NOMO-1 treated with DMSO at 0.1 percent for 48 hours (cell line): ENCODE measurements around the gene E2F1.
"Not testable (repeated sequence)": the region's sequence is repeated elsewhere in the genome, so short reads cannot be mapped to it uniquely, and the experiment has no call there.

Experiments
- DNase-seq: peaks from one replicate; lab custom pipeline; 2025; ENCODE audit not compliant: unreplicated experiment; lab: John Stamatoyannopoulos, UW

Gene E2F1

DNA sequence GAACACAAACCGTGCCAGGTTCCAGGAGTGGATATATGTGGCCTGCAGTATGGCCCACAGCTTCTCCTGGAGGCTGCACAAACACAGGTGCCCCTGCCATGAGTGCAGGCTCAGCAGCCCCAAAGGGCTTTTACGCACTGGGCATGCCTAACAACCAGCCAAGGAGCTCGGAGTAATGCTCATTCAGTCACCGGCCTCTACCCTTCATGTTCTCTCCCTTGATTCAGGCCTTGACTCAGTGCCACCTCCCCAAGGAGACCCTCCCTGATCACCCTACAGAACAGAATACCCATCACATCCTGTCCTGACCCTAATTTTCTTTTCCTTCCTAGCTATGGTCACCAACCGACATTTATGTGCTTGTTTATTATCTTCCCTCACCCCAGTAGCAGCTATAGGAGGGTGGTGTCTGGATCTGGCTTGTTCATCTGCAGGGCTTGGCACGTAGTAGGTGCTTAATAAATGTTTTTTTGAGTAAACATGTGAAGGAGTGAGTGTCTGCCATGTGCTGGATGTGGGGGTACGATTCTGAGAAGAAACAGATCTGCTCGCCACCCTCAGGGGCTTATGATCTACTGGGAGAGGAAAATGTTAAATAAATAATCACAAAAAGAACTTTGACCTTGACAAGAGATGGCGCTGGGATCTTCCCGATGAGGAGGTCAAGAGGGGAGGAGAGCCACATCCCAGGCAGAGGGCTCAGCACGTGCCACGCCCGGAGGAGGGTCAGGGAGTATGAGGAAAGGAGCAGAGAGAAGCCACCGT lies 24.7 kb upstream of the E2F1 start:
- no peak for DNase-seq

DNA sequence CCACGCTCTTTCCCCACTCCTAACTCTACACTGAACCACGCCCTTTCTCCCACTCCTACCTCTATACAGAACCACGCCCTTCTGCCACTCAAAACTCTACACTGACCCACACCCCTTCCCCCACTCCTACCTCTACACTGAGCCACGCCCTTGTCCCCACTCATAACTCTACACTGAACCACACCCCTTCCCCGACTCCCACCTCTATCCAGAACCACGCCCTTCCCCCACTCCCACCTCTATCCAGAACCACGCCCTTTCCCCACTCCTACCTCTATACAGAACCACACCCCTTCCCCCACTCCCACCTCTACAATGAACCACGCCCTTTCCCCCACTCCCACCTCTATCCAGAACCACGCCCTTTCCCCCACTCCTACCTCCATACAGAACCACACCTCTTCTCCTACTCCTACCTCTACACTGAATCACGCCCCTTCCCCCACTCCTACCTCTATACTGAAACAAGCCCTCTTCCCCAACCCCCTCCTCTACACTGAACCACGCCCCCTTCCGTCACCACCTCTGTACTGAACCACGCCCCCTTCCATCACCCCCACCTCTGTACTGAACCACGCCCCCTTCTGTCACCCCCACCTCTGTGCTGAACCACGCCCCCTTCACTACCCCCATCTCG lies 23.8 kb upstream of the E2F1 start:
- DNase-seq: no peak

DNA sequence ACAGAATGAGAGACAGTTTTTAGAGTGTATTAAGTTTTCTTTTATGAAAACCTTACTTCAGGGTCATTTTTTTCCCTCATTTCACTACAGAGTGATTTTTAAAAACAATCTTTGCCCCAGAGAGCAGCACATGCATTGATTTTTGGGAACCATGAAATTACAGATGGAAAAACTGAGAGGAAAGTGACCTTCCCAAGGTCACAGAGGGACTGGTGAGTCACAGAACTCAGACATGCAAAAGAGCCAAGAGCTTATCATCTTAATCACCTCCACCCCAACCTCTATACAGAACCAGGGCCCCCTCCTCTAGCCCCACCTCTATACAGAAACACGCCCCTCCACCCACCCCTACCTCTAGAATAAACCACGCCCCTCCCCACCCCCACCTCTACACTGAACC lies 23.2 kb upstream of the E2F1 start:
- no peak for DNase-seq

DNA sequence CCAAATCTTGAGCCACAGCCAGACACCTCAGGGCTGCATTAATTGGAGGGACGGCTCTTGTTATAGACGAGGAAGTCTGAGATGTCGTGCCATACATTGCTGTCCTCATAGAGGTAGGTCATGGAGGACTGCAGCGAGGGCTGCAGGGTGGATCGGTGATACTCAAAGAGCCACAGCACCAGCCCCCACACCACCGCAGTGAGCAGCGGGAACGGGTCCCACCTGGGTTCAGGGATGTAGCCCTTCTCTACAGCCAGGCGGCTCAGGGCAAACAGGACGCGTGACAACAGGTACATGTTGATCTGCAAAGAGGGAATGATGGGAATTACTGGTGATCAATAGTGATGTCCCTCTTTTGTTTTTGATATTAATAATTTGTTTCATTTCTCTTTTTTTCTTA lies 21.5 kb upstream of the E2F1 start:
- DNase-seq: no peak

DNA sequence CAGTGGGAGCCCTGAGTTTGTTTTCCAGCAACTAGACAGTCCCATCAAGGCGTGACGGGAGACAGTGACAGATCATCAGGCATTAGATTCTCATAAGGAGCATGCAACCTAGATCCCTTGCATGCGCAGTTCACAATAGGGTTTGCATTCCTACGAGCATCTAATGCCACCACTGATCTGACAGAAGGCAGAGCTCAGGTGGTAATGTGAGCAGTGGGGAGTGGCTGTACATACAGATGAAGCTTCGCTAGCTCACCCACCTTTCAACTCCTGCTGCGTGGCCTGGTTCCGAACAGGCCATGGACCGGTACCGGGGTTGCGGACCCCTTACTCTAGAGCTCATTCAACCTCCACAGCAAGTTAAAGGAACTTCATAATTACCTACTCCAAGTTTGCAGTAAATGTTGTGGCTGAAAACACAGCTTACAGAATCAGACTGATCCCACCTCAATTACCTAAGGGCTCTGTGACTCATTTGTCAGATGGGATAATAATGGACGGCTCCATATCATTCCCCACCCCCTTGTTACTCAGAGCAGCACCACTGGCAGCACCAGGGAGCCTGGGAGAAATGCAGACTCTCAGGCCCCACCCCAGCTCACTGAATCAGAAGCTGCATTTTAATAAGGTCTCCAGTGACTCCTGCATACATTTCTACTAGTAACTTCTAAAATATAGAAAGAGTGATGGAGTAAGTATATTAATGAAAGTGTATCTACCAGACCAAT lies 18.2 kb upstream of the E2F1 start:
- DNase-seq: no peak

DNA sequence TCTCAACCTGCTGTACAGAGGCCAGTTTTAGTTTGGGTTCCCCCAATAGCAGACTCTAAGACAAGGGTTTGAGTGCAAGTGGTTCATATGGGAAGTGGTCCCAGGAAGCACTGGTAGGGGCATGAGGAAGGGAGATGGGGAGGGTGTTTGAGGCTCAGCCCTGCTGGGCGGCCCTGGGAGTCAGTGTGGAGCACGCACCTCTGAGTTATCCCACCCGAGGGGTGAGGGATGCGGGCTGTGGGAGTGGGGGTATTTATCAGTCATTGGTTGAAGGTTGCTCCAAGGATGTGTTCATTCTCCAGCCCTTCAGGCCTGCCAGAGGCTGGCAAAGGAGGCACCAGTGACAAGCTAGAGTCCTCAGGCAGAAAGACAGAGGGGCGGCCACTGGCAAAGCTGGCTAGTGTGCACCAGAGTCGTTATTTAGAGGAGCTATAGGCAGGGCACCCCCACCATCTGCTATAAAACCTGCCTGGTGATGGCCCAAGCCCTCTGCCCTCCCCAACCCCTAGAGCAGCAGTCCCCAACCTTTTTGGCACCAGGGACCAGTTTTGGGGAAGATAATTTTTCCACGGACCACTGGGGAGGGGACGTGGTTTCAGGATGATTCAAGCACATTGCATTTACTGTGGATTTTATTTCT lies 17.4 kb upstream of the E2F1 start:
- DNase-seq: no peak

DNA sequence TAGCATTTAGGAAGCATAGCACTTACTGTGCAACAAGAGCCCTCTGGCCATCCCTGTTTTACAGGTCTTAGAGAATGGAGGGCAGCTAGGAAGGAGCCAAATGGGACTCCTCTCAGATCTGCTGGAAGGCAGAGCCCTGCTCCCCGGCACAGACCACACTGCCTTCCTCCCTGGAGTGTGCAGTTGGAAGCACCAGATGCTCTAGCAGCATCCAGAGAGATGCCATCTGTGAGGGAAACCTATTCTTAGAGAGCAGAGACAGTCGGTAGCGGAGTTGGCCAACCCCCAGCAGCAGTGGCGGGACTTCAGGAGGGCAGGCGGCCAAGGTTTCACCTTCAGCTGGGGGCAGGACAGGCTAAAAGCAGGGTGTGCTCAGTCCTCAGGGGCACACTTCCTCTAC lies 16.7 kb upstream of the E2F1 start:
- DNase-seq: no peak

DNA sequence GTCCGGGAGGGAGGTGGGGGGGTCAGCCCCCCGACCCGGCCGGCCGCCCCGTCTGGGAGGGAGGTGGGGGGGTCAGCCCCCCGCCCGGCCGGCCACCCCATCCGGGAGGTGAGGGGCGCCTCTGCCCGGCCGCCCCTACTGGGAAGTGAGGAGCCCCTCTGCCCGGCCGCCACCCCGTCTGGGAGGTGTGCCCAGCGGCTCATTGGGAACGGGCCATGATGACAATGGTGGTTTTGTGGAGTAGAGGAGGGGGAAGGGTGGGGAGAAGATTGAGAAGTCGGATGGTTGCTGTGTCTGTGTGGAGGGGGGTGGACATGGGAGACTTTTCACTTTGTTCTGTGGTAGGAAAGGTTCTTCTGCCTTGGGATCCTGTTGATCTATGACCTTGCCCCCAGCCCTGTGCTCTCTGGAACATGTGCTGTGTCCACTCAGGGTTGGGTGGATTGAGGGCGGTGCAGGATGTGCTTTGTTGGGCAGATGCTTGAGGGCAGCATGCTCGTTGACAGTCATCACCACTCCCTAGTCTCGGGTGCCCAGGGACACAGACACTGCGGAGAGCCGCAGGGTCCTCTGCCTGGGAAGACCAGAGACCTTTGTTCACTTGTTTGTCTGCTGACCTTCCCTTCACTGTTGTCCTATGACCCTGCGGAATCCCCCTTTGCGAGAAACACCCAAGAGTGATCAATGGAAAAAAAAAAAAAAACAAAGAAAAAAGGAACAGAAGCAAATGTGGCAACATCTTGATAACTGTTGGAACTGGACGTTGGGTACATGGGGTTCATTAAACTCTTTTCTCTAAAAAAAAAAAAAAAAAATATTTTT lies 15.7 kb upstream of the E2F1 start:
- DNase-seq: no peak

DNA sequence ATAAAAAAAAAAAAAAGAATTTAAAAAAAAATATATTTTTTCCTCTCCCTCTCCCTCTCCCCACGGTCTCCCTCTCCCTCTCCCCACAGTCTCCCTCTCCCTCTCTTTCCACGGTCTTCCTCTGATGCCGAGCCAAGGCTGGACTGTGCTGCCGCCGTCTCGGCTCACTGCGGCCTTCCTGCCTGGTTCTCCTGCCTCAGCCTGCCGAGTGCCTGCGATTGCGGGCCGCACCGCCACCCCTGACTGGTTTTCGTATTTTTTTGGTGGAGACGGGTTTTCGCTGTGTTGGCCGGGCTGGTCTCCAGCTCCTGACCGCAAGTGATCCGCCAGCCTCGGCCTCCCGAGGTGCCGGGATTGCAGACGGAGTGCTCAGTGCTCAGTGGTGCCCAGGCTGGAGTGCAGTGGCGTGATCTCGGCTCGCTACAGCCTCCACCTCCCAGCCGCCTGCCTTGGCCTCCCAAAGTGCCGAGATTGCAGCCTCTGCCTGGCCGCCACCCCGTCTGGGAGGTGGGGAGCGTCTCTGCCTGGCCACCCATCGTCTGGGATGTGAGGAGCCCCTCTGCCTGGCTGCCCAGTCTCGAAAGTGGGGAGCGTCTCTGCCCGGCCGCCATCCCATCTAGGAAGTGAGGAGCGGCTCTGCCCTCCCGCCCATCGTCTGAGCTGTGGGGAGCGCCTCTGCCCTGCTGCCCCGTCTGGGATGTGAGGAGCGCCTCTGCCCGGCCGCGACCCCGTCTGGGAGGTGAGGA lies 14.7 kb upstream of the E2F1 start:
- not testable (repeated sequence) for DNase-seq

DNA sequence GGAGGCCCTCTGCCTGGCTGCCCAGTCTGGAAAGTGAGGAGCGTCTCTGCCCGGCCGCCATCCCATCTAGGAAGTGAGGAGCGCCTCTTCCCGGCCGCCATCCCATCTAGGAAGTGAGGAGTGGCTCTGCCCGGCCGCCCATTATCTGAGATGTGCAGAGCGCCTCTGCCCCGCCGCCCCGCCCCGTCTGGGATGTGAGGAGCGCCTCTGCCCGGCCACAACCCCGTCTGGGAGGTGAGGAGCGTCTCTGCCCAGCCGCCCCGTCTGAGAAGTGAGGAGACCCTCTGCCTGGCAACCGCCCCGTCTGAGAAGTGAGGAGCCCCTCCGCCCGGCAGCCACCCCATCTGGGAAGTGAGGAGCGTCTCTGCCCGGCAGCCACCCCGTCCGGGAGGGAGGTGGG lies 12.8 kb upstream of the E2F1 start:
- not testable (repeated sequence) for DNase-seq

DNA sequence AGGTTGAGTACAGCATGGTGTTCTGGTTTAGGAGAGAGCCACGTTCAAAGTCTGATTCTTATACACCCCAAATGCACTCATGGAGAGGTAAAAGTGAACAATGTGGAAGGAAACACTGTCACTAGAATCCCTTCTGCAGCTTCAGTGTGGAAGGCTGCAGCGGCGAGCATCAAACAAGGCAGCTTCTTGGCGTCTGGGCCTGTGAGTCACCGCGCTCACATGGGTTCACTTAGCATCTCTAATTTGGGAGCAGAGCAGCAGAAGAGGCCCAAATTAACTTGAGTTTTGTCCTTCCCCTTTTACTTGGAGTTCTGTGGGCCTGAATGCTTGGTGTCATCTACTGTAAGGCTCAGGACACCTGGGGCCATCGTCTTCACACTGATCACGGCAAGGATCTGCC lies 10.9 kb upstream of the E2F1 start:
- DNase-seq: peak; percentile 66

DNA sequence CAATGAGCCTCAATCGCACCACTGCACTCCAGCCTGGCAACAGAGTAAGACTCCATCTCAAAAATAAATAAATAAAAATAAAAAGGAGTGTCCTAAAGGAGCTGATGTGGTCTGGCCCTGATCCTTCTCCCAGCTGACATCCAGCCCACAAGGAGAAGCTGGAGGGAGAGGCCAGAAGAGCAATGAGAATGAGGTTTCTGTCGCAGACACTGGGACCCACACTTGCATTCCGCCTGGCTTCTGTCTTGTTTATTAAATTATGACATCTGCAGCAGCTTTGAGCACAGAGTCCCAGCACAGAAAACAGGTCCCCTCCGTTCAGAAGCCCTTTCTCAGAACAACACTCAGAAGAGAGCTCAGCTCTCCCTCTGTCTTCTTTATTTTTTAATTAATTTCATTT lies 10.3 kb upstream of the E2F1 start:
- no peak for DNase-seq

DNA sequence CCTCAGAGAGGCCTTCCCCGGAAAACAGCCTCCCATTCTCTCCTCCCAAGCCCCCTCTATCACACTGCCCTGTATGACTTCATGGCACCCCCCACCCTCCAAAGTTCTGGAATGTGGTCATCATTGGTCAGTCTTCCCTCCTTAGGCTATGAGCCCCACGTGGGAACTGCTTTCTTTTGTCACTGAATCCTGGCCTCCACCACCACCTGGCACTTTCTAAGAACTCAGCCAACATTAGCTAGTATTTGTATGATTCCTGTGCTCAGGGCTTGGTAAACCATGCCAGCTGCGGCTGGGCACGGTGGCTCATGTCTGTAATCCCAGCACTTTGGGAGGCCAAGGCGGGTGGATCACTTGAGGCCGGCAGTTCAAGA lies 8.4 kb upstream of the E2F1 start:
- no peak for DNase-seq

DNA sequence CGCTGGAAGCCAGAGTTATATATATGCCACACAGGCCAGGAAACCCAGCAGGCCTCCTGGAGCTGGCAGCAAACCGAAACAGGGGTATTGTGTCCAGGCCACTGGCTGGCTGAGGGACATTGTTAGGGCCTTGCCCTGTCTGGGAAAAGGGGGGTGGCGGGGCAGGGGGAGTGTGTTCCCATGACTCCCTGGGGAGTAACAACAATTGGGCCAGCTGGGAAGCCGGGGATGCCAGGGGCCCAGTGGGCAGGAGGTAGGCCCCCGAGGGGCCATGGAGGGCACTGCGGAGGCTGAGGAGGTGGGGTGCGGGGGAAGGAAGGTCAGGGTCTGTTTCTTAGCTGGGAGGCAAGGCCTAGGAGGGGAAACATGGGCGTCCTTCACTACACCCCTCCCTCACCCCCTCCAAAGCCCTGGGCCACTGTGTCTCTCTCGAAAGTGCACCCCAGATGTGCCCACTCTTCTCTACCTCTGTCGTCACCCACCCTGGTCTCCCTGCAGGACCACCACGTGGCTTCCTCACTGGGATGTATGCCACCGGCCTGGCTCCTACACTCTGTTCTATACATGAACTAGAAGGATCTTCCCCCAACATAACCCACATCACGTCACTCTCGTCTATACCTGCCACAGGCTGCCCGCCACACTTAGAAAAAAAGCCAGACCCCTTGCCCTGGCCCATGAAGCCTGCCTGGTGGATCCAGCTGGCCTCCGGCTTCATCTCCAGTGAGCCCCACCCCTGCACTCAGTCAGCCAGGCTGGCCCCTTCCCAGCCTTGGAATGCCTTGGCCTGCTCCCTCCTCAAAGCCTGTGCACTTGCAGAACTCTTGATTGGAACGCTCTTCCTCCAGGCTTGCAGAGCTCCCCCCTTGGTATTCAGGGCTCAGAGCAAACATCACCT lies 7.8 kb upstream of the E2F1 start:
- DNase-seq: no peak

DNA sequence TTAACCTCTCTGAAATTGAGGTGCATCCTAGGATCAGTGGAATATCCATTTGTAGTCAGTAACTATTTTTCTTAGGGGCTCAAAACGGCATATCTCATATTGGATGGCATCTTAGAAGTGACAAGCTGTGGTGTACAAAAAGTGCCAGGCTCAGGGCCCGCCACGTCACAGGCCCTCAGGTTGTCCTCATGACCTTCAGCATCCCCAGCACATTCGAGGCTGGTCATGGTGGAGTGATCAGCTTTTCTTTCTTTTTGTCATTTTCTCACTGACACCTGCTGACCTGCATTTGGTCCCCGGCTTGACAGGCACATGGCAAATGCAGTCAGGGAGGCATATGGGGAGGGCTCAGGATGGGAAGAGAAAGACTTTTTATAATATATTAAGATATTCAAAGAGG lies 7.1 kb upstream of the E2F1 start:
- no peak for DNase-seq

DNA sequence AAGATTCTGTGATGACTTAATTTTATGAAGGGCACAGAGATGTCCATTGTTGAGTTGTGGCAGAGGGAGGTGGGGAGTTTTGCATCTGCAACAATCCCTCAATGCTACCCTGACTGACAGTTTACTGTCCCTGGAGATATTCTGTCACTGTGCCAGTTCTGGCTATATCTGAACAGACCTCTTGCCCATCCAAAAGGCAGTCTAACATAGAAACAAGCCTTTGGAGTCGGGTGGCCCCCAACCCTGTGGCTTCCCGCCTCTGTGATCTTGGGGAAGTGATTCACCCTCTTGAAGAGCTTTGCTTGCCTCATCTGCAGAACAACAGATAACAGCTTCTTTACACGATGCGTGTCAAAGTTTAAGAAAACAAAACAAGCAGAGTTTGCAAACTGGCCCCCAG lies 3.8 kb upstream of the E2F1 start:
- DNase-seq: peak; percentile 71

DNA sequence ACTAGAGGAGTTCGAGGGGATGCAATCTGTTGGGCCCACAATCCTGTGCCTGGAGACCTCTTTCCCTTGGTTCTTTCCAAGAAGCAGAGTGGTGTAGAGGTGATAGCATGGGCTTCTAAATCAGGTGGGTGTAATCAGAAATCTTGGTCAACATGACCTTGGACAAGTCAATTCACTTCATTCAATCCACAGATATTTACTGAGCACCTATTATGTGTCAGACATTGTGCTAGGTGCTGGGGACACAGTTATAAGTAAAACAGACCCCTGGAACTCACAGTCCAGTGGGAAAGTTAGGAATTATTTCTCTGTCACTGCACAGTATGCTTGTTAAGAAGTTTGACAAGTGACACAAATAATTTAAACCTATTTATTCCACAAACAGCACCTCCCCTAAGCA lies 3.3 kb upstream of the E2F1 start:
- DNase-seq: no peak

DNA sequence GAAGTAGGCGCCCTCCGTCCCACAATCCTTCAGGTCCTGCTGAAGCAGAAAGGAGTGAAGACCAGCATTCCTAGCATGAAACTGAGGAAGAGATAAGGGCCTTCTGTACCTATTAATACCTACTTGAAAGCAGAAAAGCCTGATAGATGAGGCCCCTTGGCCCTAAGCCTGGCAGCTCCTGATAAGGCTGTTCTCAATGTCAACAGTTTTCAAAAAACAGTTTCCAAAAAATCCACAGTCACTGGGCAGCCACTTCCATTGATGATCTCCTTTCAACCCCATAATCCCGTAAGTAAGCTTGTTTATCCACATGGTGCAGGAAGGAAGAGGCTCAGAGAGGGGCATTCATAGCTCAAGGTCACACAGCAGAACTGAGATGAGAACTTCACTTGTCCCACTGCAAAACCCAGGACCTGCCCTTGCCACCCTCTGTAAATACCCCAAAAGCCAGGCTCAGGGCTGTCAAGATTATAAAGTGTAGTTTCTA lies 2.8 kb upstream of the E2F1 start:
- DNase-seq: no peak
